Ascending aorta (tissue), 2 donors: ENCODE measurements around the gene FAT1. TPM values are rescaled to one million over a fixed set of nuclear protein-coding genes. Genes with fewer than 3 reads are reported as not detected.
"Not testable (repeated sequence)": the region's sequence is repeated elsewhere in the genome, so short reads cannot be mapped to it uniquely, and the experiment has no call there.

Source experiments
- DNase-seq, 2 donors: peaks; one replicate each; pipeline ENCODE4 v3.0.0-alpha.2; 2019; ENCODE audit warnings: low spot score in 2 of 2
- H3K27ac ChIP-seq, 2 donors: fragments of 200-600 bp; sonication (generic); one replicate each; pipeline ENCODE4 v1.5.1; 2016 to 2017; ENCODE audit warnings: mild to moderate bottlenecking in 1 of 2
- H3K27me3 ChIP-seq: fragments of 200-600 bp; sonication (generic); one replicate; pipeline ENCODE4 v1.5.1; 2017
- H3K36me3 ChIP-seq, 2 donors: fragments of 200-600 bp; sonication (generic); one replicate each; pipeline ENCODE4 v1.5.1; 2016
- H3K4me1 ChIP-seq, 2 donors: fragments of 200-600 bp; sonication (generic); one replicate each; pipeline ENCODE4 v1.5.1; 2016 to 2017; ENCODE audit warnings: mild to moderate bottlenecking in 1 of 2
- H3K4me3 ChIP-seq, 2 donors: fragments of 200-600 bp; sonication (generic); one replicate each; pipeline ENCODE4 v1.5.1; 2016 to 2017; ENCODE audit warnings: mild to moderate bottlenecking in 1 of 2
- H3K9me3 ChIP-seq, 2 donors: fragments of 200-600 bp; sonication (generic); one replicate each; pipeline ENCODE4 v1.5.1; 2016
- CTCF ChIP-seq, 3 experiments: fragments of 200-600 bp in 2 of 3; fragments of 450-650 bp in 1 of 3; sonication (generic) in 2 of 3; IDR thresholded peaks; one replicate each; pipeline ENCODE4 v1.5.1; 2016 to 2019; ENCODE audit warnings: antibody characterized with exemption in 3 of 3, mild to moderate bottlenecking in 1 of 3, moderate library complexity in 1 of 3
- intact Hi-C: fragments of 100-400 bp; cut with DNase I; formaldehyde crosslinking; loops from one replicate; pipeline ENCODE4 v1.15.1; 2023
- total RNA-seq: library from RNA; depleted of rRNA; stranded (reverse); fragments of >200 nt; gene quantifications from one replicate; pipeline ENCODE4 v1.1.0, GENCODE V29; 2016

Gene FAT1
- total RNA-seq, 1 donor from 2014 or later = 52.9 TPM

- no peaks in the 10 kb centered on the region for H3K36me3 ChIP-seq
- no peaks in the 10 kb centered on the region for H3K27me3 ChIP-seq
- no peaks in the 10 kb centered on the region for H3K9me3 ChIP-seq
- H3K4me3 ChIP-seq = no peak overlapping the region
- no peak for DNase-seq
- no peaks in the 10 kb centered on the region for H3K4me1 ChIP-seq
- H3K27ac ChIP-seq = no peak overlapping the region
- intact Hi-C loops = no loop called here
- no peak for TF ChIP-seq CTCF (IDR thresholded peaks at IDR 0.05)
Observed at GRCh38 chr4:186765673-186766546, 42.3 kb upstream of the FAT1 start.

DNA sequence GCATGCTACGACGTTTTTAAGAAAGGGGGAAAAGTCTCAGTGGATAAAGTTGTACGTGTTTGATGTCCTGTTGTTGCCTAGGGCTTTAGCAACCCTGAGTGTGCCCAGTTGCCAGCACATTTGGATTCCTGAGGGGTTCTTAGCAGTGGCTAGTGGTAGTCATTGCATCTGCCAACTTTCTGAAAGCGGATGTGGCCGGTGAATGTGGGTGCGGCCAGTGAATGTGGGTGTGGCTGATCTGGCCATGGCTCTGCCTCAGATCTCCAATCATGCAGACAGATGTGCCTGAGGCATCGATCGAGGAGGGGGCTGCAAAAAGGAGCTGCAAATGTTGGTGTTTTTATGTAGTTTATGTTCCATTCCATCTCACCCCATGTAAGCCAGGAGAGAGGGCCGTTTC lies 41.5 kb upstream of the FAT1 start:
- TF ChIP-seq CTCF (IDR thresholded peaks at IDR 0.05) = no peak
- no peaks in the 10 kb centered on the region for H3K27me3 ChIP-seq
- H3K36me3 ChIP-seq = no peaks in the 10 kb centered on the region
- H3K4me1 ChIP-seq = no peaks in the 10 kb centered on the region
- H3K27ac ChIP-seq = no peak overlapping the region
- intact Hi-C loops = no loop called here
- no peaks in the 10 kb centered on the region for H3K9me3 ChIP-seq
- H3K4me3 ChIP-seq = no peak overlapping the region
- DNase-seq = no peak

DNA sequence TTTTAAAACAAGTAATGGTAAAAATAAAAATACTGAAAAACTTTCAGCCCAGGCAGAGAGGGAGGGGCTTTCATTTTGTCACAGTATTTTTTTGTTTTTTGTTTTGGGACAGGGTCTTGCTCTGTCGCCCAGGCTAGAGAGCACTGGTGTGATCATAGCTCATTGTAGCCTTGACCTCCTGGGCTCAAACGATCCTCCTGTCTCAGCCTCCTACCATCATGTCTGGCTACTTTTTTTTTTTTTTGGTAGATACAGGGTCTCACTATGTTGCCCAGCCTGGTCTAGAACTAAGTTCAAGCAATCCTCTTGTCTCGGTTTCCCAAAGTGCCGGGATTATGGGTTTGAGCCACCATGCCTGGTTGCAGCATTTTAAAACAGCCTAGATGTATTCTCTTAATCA lies 40.8 kb upstream of the FAT1 start:
- no peak overlapping the region for H3K27ac ChIP-seq
- no peak for TF ChIP-seq CTCF (IDR thresholded peaks at IDR 0.05)
- H3K36me3 ChIP-seq = no peaks in the 10 kb centered on the region
- intact Hi-C loops = no loop called here
- H3K27me3 ChIP-seq = no peaks in the 10 kb centered on the region
- no peaks in the 10 kb centered on the region for H3K4me1 ChIP-seq
- DNase-seq = no peak
- no peak overlapping the region for H3K4me3 ChIP-seq
- H3K9me3 ChIP-seq = no peaks in the 10 kb centered on the region

DNA sequence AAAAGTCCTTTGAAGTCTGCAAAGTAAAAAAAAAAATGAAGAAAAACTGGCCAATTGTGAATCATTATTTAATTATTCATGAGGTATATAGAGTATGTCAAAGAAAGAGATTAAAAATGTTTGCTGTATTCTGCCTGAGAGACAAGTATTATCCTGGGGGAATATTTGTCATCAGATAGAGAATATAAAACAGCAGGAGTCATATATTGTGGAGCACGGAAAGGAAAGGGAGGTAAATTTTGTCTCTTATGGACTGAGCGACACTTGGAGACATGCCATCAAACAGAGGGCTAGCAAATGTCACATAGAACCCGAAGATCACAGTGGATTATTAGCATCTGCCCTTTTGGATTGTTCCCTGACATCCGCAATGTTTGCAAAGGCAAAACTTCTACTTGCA lies 39.2 kb upstream of the FAT1 start:
- Histone ChIP-seq H3K9me3 (no peaks in the 10 kb centered on the region), H3K36me3 (no peaks in the 10 kb centered on the region), H3K4me1 (no peaks in the 10 kb centered on the region), H3K27ac (no peak overlapping the region), H3K27me3 (no peaks in the 10 kb centered on the region), H3K4me3 (no peak overlapping the region)
- no peak for DNase-seq
- intact Hi-C loops = no loop called here
- no peak for TF ChIP-seq CTCF (IDR thresholded peaks at IDR 0.05)

GRCh38 chr4:186762361-186762760 lies 38.7 kb upstream of the FAT1 start:
- no peaks in the 10 kb centered on the region for H3K27me3 ChIP-seq
- no peaks in the 10 kb centered on the region for H3K36me3 ChIP-seq
- no peak for DNase-seq
- intact Hi-C loops = no loop called here
- TF ChIP-seq CTCF (IDR thresholded peaks at IDR 0.05) = no peak
- H3K4me1 ChIP-seq = no peaks in the 10 kb centered on the region
- no peak overlapping the region for H3K4me3 ChIP-seq
- no peaks in the 10 kb centered on the region for H3K9me3 ChIP-seq
- H3K27ac ChIP-seq = no peak overlapping the region

GRCh38 chr4:186761956-186762355 lies 38.3 kb upstream of the FAT1 start:
- H3K9me3 ChIP-seq, H3K36me3 ChIP-seq, H3K27me3 ChIP-seq, DNase-seq, intact Hi-C loops, H3K4me1 ChIP-seq, H3K4me3 ChIP-seq, H3K27ac ChIP-seq: not testable (repeated sequence)
